Gastroesophageal sphincter (tissue), 4 donors: Measurements from ENCODE around the gene CBLN3. TPM values are rescaled to one million over a fixed set of nuclear protein-coding genes. Genes with fewer than 3 reads are reported as not detected.

Experiments used
- ATAC-seq: fragments of 150-250 bp; one replicate; pipeline ENCODE4 v1.9.1; 2016; ENCODE audit warnings: mild to moderate bottlenecking, moderate library complexity
- H3K27ac ChIP-seq, 4 donors: fragments of 200-600 bp; sonication (generic) in 3 of 4; 1 replicate in 3 of 4; 2 replicates in 1 of 4; pipeline ENCODE4 v1.5.1; 2016 to 2019
- H3K27me3 ChIP-seq: fragments of 200-600 bp; sonication (generic); one replicate; pipeline ENCODE4 v1.5.1; 2019
- H3K36me3 ChIP-seq, 2 donors: fragments of 200-600 bp; sonication (generic); one replicate each; pipeline ENCODE4 v1.5.1; 2019; ENCODE audit warnings: control low read depth in 1 of 2
- H3K4me1 ChIP-seq, 3 donors: fragments of 200-600 bp; sonication (generic); 1 replicate in 2 of 3; 2 replicates in 1 of 3; pipeline ENCODE4 v1.5.1; 2016 to 2019; ENCODE audit warnings: control low read depth in 2 of 3
- H3K4me3 ChIP-seq, 2 donors: fragments of 200-600 bp; sonication (generic); one replicate each; pipeline ENCODE4 v1.5.1; 2019; ENCODE audit warnings: mild to moderate bottlenecking in 1 of 2, moderate library complexity in 1 of 2
- H3K9me3 ChIP-seq, 3 donors: fragments of 200-600 bp; sonication (generic); one replicate each; pipeline ENCODE4 v1.5.1; 2017 to 2019; ENCODE audit warnings: control low read depth in 2 of 3
- CTCF ChIP-seq, 4 experiments: fragments of 200-600 bp in 2 of 4; fragments of 450-650 bp in 2 of 4; sonication (generic) in 1 of 4; IDR thresholded peaks; one replicate each; pipeline ENCODE4 v1.5.1; 2017 to 2019; ENCODE audit warnings: antibody characterized with exemption in 4 of 4, mild to moderate bottlenecking in 2 of 4, moderate library complexity in 2 of 4
- EP300 ChIP-seq: sonication (generic); formaldehyde crosslinking; IDR thresholded peaks from one replicate; pipeline ENCODE4 v1.6.1; 2017; ENCODE audit warnings: antibody characterized with exemption, mild to moderate bottlenecking
- POLR2A ChIP-seq, 2 donors: fragments of 450-650 bp; IDR thresholded peaks; one replicate each; pipeline ENCODE4 v1.6.1; 2017; ENCODE audit warnings: antibody characterized with exemption in 2 of 2, mild to moderate bottlenecking in 2 of 2, moderate library complexity in 1 of 2
- POLR2AphosphoS5 ChIP-seq: sonication (generic); formaldehyde crosslinking; IDR thresholded peaks from one replicate; pipeline ENCODE4 v1.6.1; 2017; ENCODE audit warnings: antibody characterized with exemption
- WGBS, 2 donors: methylation state at CpG; one replicate each; pipeline ENCODE4 v1.1.5; 2018; ENCODE audit warnings: low coverage in 1 of 2; 5-methylcytosine and 5-hydroxymethylcytosine counted together
- total RNA-seq, 4 donors: library from RNA; depleted of rRNA; stranded (reverse); fragments of >200 nt; gene quantifications; one replicate each; pipeline ENCODE4 v1.1.0, GENCODE V29; 2016

Gene CBLN3
- total RNA-seq, 4 donors from 2014 or later: 0.49 to 2.8 (median 2.1) TPM

- ATAC-seq: no peak
- H3K4me1 ChIP-seq: peaks cover 0 to 16% (median 4%) of the 10 kb centered on the region in 3 donors
- no peak overlapping the region for H3K4me3 ChIP-seq
- no peaks in the 10 kb centered on the region for H3K27me3 ChIP-seq
- H3K36me3 ChIP-seq: peaks cover 0 to 30% of the 10 kb centered on the region in 2 donors
- 74 to 93% methylated on average over 6 of the region's 15 CpGs for WGBS, 2 donors
- H3K27ac ChIP-seq: no peak overlapping the region
- TF ChIP-seq CTCF (IDR thresholded peaks at IDR 0.05): no peak
- no peak for TF ChIP-seq EP300
- TF ChIP-seq POLR2A (IDR thresholded peaks at IDR 0.05): no peak
- H3K9me3 ChIP-seq: no peaks in the 10 kb centered on the region
Observed at GRCh38 chr14:24379907-24380730, 49.3 kb downstream of the CBLN3 start.

GRCh38 chr14:24378981-24379906, 50.2 kb downstream of the CBLN3 start:
- Histone ChIP-seq H3K4me1 (peaks cover 0 to 16% (median 4%) of the 10 kb centered on the region in 3 donors), H3K9me3 (no peaks in the 10 kb centered on the region), H3K27ac (no peak overlapping the region), H3K4me3 (no peak overlapping the region), H3K27me3 (no peaks in the 10 kb centered on the region), H3K36me3 (peaks cover 0 to 39% of the 10 kb centered on the region in 2 donors)
- TF ChIP-seq EP300: no peak
- TF ChIP-seq POLR2AphosphoS5: no peak
- TF ChIP-seq POLR2A (IDR thresholded peaks at IDR 0.05): no peak
- no peak for TF ChIP-seq CTCF (IDR thresholded peaks at IDR 0.05)
- WGBS, 2 donors: 68 to 74% methylated on average over 3 to 4 of the region's 7 CpGs
- ATAC-seq: no peak

- H3K4me3 ChIP-seq: no peak overlapping the region
- H3K27ac ChIP-seq: peak overlapping the region in 1 of 4 donors; percentile 8
- peaks cover 0 to 48% of the 10 kb centered on the region in 2 donors for H3K36me3 ChIP-seq
- ATAC-seq: no peak
- TF ChIP-seq CTCF (IDR thresholded peaks at IDR 0.05): no peak
- no peak for TF ChIP-seq POLR2A (IDR thresholded peaks at IDR 0.05)
- no peak for TF ChIP-seq POLR2AphosphoS5
- TF ChIP-seq EP300: no peak
- H3K4me1 ChIP-seq: peaks cover 0 to 16% (median 4%) of the 10 kb centered on the region in 3 donors
- H3K27me3 ChIP-seq: no peaks in the 10 kb centered on the region
- no peaks in the 10 kb centered on the region for H3K9me3 ChIP-seq
- WGBS, 2 donors: 65% methylated on average over 2 of the region's 3 CpGs; no CpG with 5 or more reads in 1 of the 2 donors
Observed at GRCh38 chr14:24378327-24378726, 51.1 kb downstream of the CBLN3 start.

GRCh38 chr14:24377657-24378056, 51.8 kb downstream of the CBLN3 start:
- peak overlapping the region in 3 of 4 donors; percentile 8 to 53 (median 19) for H3K27ac ChIP-seq
- H3K9me3 ChIP-seq: no peaks in the 10 kb centered on the region
- WGBS, 2 donors: 30 to 40% methylated on average over 1 to 2 of the region's 2 CpGs
- no peaks in the 10 kb centered on the region for H3K27me3 ChIP-seq
- no peak overlapping the region for H3K4me3 ChIP-seq
- no peak for TF ChIP-seq CTCF (IDR thresholded peaks at IDR 0.05)
- TF ChIP-seq POLR2A (IDR thresholded peaks at IDR 0.05): no peak
- TF ChIP-seq POLR2AphosphoS5: no peak
- TF ChIP-seq EP300: no peak
- ATAC-seq: peak; percentile 22
- peaks cover 0 to 55% of the 10 kb centered on the region in 2 donors for H3K36me3 ChIP-seq
- peaks cover 0 to 22% (median 4%) of the 10 kb centered on the region in 3 donors for H3K4me1 ChIP-seq
